Mesodermal cell (in vitro differentiated cells): ENCODE results near the gene PRR7.

Experiments used
- H3K27ac ChIP-seq: 2 replicates; pipeline ENCODE4 v1.7.0; 2013; ENCODE audit warnings: mild to moderate bottlenecking, low read depth, low read length, moderate library complexity; ENCODE audit not compliant: severe bottlenecking
- H3K36me3 ChIP-seq: 2 replicates; pipeline ENCODE4 v1.7.1; 2013; ENCODE audit warnings: mild to moderate bottlenecking, low read length, moderate library complexity; ENCODE audit not compliant: control insufficient read depth, insufficient read depth
- H3K4me1 ChIP-seq: one replicate; pipeline ENCODE4 v1.7.1; 2013; ENCODE audit warnings: mild to moderate bottlenecking, low read length; ENCODE audit not compliant: insufficient read depth, control insufficient read depth, poor library complexity, severe bottlenecking
- H3K4me3 ChIP-seq: 2 replicates; pipeline ENCODE4 v1.7.0; 2013; ENCODE audit warnings: low read length, control low read depth, mild to moderate bottlenecking; ENCODE audit not compliant: insufficient read depth, poor library complexity, severe bottlenecking; ENCODE audit errors: extremely low read depth
- H3K9me3 ChIP-seq: 2 replicates; pipeline ENCODE4 v1.7.1; 2013; ENCODE audit warnings: mild to moderate bottlenecking, low read length, moderate library complexity; ENCODE audit not compliant: control insufficient read depth
- WGBS, 2 experiments: methylation state at CpG; one replicate each; pipeline ENCODE4 v1.1.5; 2013; ENCODE audit warnings: missing lambda C conversion rate in 2 of 2; ENCODE audit not compliant: insufficient coverage in 2 of 2; 5-methylcytosine and 5-hydroxymethylcytosine counted together

PRR7 gene

DNA sequence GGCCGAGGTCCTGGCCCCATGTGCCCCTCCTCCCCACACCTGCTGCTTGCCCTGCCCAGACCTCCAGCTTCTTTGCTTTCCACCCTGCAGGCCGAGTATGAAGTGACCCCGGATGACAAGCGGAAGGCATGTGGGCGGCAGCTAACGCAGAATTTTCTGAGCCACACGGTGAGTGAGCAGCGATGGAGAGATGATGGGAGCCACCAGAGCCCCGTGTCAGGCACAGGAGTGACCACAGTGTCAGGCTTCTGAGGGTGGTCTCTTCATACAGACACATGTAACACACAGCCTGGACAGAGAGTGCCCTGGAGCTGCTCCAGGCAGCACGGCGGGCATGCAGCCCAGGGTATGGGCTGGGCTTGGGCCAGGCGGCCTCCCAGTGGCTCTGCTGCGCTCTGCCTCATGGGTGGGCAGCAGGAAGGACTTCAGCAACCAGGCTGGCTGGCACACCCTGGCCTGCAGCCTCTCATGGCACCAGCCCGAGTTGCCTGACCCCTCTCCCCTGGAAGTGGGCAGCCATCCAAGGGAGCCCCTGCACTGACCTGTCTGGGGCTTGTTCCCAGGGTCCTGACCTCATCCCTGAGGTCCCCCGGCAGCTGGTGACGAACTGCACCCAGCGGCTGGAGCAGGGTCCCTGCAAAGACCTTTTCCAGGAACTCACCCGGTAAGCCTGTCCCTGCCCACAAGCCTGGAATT lies 14.3 kb upstream of the PRR7 start:
- Histone ChIP-seq H3K4me1 (peaks cover 11% of the 10 kb centered on the region), H3K9me3 (no peaks in the 10 kb centered on the region), H3K36me3 (peaks cover 64% of the 10 kb centered on the region), H3K27ac (no peak overlapping the region), H3K4me3 (no peak overlapping the region)
- 91 to 92% methylated on average over 15 to 18 of the region's 18 CpGs for WGBS, 2 experiments

DNA sequence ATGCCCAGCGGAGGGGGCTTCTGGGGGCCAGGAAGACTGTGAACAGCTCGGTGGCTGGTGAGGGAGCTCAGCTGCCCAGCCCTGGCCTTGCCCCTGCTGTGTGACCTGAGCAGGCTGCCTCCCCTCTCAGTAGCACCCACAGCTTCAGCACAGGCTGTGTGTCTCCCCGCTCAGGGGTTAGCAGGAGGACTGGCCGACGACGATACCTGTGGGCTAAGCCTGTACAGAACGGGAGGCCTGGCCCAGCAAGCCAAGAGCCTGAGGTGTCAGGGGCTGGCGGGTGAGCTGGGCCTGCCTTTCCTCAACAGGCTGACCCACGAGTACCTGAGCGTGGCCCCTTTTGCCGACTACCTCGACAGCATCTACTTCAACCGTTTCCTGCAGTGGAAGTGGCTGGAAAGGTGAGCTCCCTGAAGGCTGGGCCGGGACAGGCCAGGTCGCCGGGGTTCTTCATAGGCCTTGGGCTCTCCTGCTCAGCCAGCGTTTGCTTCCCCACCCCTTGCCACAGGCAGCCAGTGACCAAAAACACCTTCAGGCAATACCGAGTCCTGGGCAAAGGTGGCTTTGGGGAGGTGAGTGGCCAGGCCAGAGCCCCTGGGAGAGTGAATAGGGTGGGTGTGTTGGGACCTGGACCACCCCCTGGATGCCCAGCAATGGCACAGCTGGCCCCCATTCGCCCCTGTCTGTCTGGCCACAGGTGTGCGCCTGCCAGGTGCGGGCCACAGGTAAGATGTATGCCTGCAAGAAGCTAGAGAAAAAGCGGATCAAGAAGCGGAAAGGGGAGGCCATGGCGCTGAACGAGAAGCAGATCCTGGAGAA lies 13.6 kb upstream of the PRR7 start:
- Histone ChIP-seq H3K4me1 (peaks cover 11% of the 10 kb centered on the region), H3K4me3 (no peak overlapping the region), H3K9me3 (no peaks in the 10 kb centered on the region), H3K36me3 (peaks cover 69% of the 10 kb centered on the region), H3K27ac (no peak overlapping the region)
- 91 to 99% methylated on average over 20 to 23 of the region's 25 CpGs for WGBS, 2 experiments

DNA sequence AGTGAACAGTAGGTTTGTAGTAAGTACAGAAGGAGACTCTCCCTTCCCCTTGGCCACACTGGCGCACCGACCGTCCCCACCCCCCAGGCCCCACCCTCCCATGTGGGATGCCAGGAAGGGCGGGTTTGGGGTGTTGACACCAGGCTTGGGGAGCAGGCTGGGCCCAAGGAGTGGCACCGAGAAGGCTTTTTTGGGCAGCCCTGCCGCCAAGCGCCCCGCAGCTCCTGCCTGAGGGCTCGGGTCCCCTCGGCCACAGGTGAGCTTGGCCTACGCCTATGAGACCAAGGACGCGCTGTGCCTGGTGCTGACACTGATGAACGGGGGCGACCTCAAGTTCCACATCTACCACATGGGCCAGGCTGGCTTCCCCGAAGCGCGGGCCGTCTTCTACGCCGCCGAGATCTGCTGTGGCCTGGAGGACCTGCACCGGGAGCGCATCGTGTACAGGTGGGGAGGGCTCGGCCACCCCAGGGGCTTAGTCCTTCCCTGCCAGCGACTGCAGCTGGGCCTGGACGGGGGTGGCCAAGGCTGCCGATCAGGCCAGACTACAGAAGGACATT lies 12.9 kb upstream of the PRR7 start:
- Histone ChIP-seq H3K9me3 (no peaks in the 10 kb centered on the region), H3K36me3 (peaks cover 72% of the 10 kb centered on the region), H3K4me1 (peaks cover 9% of the 10 kb centered on the region), H3K27ac (no peak overlapping the region), H3K4me3 (no peak overlapping the region)
- 96% methylated on average over 26 of the region's 29 CpGs for WGBS, 2 experiments

DNA sequence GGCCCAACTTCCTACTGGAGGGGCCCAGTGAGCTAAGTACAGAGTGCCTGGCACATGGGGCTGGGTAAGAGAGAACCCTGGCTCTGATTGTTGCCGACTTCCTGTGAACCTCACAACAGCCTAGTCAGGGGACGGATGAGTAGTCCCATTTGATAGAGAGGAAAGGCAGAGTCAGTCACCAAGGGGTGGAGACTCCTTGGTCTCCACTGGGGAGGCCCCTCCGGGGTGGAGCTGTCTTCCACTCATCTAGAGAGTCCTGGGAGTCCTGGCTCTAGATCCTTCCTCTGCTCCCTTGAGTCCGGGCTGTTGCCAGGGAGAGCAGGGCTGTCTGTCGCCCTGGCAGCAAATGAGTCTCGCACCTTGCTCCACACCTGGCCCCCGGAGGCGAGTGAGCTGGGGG lies 12.2 kb upstream of the PRR7 start:
- Histone ChIP-seq H3K27ac (no peak overlapping the region), H3K4me3 (no peak overlapping the region), H3K9me3 (no peaks in the 10 kb centered on the region), H3K36me3 (peaks cover 74% of the 10 kb centered on the region), H3K4me1 (peaks cover 2% of the 10 kb centered on the region)
- WGBS, 2 experiments = 94 to 98% methylated on average over 6 to 8 of the region's 8 CpGs

DNA sequence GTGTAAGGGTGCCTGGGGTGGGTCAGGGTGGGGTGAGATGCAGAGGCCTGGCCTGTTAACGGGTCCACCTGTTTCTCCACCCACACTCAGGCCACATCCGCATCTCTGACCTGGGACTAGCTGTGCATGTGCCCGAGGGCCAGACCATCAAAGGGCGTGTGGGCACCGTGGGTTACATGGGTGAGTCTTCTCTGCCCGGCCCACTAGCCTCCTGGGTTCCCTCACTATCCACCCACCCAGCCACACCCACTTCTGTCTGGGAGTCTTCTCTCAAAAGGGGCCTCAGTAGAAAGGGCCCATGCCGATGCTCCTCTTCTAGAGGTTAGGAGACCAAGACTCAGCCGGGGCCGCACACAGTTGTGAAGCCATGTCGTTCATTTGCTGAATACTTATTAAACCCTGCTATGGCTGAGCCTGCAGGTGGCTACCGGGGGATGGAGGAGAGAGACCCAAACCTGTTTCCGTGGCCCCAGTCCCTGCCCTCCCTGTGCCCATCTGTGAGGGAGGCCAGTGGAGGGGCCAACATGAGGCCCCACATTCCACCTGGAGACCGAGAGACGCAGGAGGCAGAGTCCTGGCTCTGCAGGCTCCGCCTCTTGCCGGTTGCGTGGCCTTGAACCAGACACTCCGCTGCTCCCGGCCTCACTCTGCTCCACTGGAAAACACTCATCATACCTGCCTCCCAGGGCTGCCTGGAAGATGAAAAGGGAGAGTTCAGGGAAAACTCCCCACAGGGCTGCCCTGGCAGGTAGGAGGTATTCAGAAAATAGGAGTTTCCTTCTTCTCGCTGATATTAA lies 11.5 kb upstream of the PRR7 start:
- Histone ChIP-seq H3K36me3 (peaks cover 67% of the 10 kb centered on the region), H3K27ac (no peak overlapping the region), H3K9me3 (no peaks in the 10 kb centered on the region), H3K4me1 (no peaks in the 10 kb centered on the region), H3K4me3 (no peak overlapping the region)
- WGBS, 2 experiments = 97% methylated on average over 11 to 17 of the region's 20 CpGs

DNA sequence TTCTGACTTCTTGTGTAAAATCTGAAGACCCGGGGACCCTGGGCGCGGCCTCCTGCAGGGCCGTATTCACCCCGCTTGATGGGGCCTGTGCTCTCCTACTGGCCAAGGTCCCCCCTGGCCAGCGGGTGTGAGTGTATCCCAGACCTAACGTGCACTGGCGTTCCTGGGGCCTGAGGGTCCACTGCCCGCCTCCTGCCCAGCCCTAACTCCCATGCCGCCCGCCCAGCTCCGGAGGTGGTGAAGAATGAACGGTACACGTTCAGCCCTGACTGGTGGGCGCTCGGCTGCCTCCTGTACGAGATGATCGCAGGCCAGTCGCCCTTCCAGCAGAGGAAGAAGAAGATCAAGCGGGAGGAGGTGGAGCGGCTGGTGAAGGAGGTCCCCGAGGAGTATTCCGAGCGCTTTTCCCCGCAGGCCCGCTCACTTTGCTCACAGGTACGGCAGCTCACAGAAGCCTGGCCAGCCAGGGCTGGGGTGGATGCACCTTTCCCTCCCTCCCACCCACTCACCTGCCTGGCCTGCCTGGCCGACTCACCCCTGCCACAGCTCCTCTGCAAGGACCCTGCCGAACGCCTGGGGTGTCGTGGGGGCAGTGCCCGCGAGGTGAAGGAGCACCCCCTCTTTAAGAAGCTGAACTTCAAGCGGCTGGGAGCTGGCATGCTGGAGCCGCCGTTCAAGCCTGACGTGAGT lies 10.6 kb upstream of the PRR7 start:
- H3K9me3 ChIP-seq = no peaks in the 10 kb centered on the region
- no peak overlapping the region for H3K27ac ChIP-seq
- no peak overlapping the region for H3K4me3 ChIP-seq
- 95 to 97% methylated on average over 26 to 37 of the region's 37 CpGs for WGBS, 2 experiments
- no peaks in the 10 kb centered on the region for H3K4me1 ChIP-seq
- peaks cover 68% of the 10 kb centered on the region for H3K36me3 ChIP-seq

DNA sequence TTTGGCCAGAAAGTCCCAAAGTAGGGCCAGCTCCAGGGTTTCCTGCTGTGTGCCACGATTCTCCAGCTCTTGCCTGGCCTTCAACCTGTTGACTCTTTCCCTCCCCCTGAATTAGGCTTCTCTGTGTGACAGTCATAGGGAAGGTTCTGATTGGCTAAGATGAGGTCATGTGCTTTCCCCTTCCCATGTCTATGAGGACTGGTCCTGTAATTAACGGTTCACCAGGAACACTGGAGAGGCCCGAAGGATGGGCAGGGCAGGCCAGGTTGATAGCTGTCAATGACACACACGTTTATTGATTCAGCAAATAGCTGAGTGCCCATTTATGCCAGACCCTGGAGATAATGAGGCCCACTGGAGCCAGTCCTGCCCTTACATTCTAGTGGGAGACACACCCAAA lies 9.0 kb upstream of the PRR7 start:
- Histone ChIP-seq H3K4me1 (peaks cover 2% of the 10 kb centered on the region), H3K9me3 (no peaks in the 10 kb centered on the region), H3K36me3 (peaks cover 55% of the 10 kb centered on the region), H3K4me3 (no peak overlapping the region), H3K27ac (no peak overlapping the region)
- 77 to 80% methylated on average over 4 of the region's 4 CpGs for WGBS, 2 experiments

DNA sequence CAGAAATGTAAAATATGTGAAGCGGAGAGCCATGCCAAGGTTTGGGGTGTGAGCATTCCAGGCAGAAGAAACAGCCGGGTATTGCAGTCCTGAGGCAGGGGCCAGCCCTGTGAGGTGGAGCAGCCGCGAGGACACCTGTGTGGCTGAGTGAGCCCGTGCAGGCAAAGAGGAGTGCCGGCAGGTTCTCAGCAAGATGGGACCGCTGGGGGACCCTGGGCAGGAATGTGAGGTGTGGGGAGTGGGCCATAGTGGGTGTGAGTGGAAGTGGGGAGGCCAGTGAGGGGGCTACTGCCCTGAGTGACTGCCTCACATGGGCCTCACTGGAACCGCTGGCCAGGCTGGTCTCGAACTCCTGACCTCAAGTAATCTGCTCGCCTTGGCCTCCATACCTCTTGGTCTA lies 8.1 kb upstream of the PRR7 start:
- 91 to 99% methylated on average over 7 to 9 of the region's 10 CpGs for WGBS, 2 experiments
- peaks cover 50% of the 10 kb centered on the region for H3K36me3 ChIP-seq

DNA sequence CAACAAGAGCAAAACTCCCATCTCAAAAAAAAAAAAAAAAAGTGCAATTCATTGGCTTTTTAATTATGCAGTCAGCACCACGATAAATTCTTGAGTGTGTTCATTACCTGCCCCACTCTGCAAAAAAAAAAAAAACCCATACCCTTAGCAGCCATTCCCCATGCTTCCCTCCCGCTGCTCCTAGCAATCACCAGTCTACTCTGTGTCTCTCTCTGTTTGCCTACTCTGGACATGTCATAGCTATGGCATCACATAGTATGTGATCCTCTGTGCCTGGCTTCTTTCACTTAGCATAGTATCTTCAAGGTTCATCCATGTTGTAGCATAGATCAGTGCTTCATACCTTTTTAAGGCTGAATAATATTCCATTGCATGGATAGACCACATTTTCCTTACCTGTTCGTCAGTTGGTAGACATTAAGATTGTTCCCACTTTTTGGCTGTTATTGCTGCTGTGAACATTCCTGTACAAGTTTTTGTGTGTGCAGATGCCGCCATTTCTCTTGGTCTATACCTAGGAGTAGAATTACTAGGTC lies 7.0 kb upstream of the PRR7 start:
- Histone ChIP-seq H3K4me3 (no peak overlapping the region), H3K4me1 (peaks cover 2% of the 10 kb centered on the region), H3K27ac (no peak overlapping the region), H3K9me3 (no peaks in the 10 kb centered on the region), H3K36me3 (peaks cover 41% of the 10 kb centered on the region)
- WGBS, 2 experiments = 100% methylated on average over 2 to 3 of the region's 4 CpGs

More for the DNA sequence above, 8.1 kb upstream of the PRR7 start:
- Histone ChIP-seq H3K9me3 (no peaks in the 10 kb centered on the region), H3K4me1 (peaks cover 2% of the 10 kb centered on the region), H3K4me3 (no peak overlapping the region), H3K27ac (no peak overlapping the region)
